Liver (tissue), 9 donors: ENCODE data around the gene DNAAF1. TPM values are rescaled to one million over a fixed set of nuclear protein-coding genes. Genes with fewer than 3 reads are reported as not detected.

Experiments
- DNase-seq: peaks from one replicate; pipeline ENCODE4 v3.0.0-alpha.2; 2017; ENCODE audit warnings: low spot score
- H3K27ac ChIP-seq, 2 donors: one replicate each; pipeline ENCODE4 v1.7.0; 2013; ENCODE audit warnings: inconsistent platforms in 2 of 2, low read length in 2 of 2, control low read depth in 1 of 2, low read depth in 1 of 2, mild to moderate bottlenecking in 1 of 2
- H3K27me3 ChIP-seq, 4 donors: one replicate each; pipeline versions ENCODE4 v1.6.1 to v1.7.0; 2013; ENCODE audit warnings: low read length in 3 of 4, inconsistent platforms in 1 of 4, mild to moderate bottlenecking in 1 of 4, moderate library complexity in 1 of 4; ENCODE audit not compliant: control insufficient read depth in 4 of 4, insufficient read depth in 4 of 4
- H3K36me3 ChIP-seq, 4 donors: one replicate each; pipeline versions ENCODE4 v1.6.1 to v1.7.0; 2013; ENCODE audit warnings: low read length in 3 of 4, mild to moderate bottlenecking in 3 of 4, low read depth in 1 of 4, moderate library complexity in 1 of 4; ENCODE audit not compliant: control insufficient read depth in 4 of 4, insufficient read depth in 3 of 4
- H3K4me1 ChIP-seq, 4 donors: one replicate each; pipeline versions ENCODE4 v1.6.1 to v1.7.0; 2013; ENCODE audit warnings: low read length in 3 of 4, mild to moderate bottlenecking in 3 of 4, moderate library complexity in 1 of 4; ENCODE audit not compliant: control insufficient read depth in 4 of 4, insufficient read depth in 4 of 4
- H3K4me3 ChIP-seq, 3 donors: one replicate each; pipeline versions ENCODE4 v1.6.1 to v1.7.0; 2013; ENCODE audit warnings: low read length in 3 of 3, control low read depth in 1 of 3, low read depth in 1 of 3, mild to moderate bottlenecking in 1 of 3
- H3K9ac ChIP-seq, 2 donors: one replicate each; pipeline ENCODE4 v1.7.0; 2013; ENCODE audit warnings: low read length in 2 of 2, mild to moderate bottlenecking in 2 of 2, moderate library complexity in 2 of 2, control low read depth in 1 of 2, low read depth in 1 of 2
- H3K9me3 ChIP-seq, 4 donors: one replicate each; pipeline versions ENCODE4 v1.6.1 to v1.7.0; 2013; ENCODE audit warnings: low read length in 3 of 4; ENCODE audit not compliant: control insufficient read depth in 4 of 4
- ATF3 ChIP-seq: IDR thresholded peaks from 2 replicates; pipeline ENCODE4 v1.6.1; 2016; ENCODE audit warnings: antibody characterized with exemption
- EGR1 ChIP-seq, 2 donors: IDR thresholded peaks; 2 replicates each; pipeline ENCODE4 v1.6.1; 2016 to 2018; ENCODE audit warnings: antibody characterized with exemption in 2 of 2, low read depth in 2 of 2
- FOXA1 ChIP-seq: IDR thresholded peaks from 2 replicates; pipeline ENCODE4 v1.6.1; 2016; ENCODE audit warnings: antibody characterized with exemption
- FOXA2 ChIP-seq: IDR thresholded peaks from 2 replicates; pipeline ENCODE4 v1.6.1; 2016; ENCODE audit warnings: antibody characterized with exemption
- GABPA ChIP-seq, 2 donors: IDR thresholded peaks in 1 of 2; conservative IDR thresholded peaks in 1 of 2; 2 replicates each; pipeline ENCODE4 v1.6.1; 2016; ENCODE audit warnings: antibody characterized with exemption in 2 of 2, mild to moderate bottlenecking in 1 of 2, moderate library complexity in 1 of 2
- HNF4A ChIP-seq, 2 donors: conservative IDR thresholded peaks; 2 replicates each; pipeline ENCODE4 v1.6.1; 2016; ENCODE audit warnings: antibody characterized with exemption in 2 of 2, mild to moderate bottlenecking in 2 of 2
- HNF4G ChIP-seq: IDR thresholded peaks from 2 replicates; pipeline ENCODE4 v1.6.1; 2016; ENCODE audit warnings: antibody characterized with exemption
- JUND ChIP-seq, 2 donors: IDR thresholded peaks; 2 replicates each; pipeline ENCODE4 v1.6.1; 2016; ENCODE audit warnings: antibody characterized with exemption in 2 of 2
- MAX ChIP-seq: IDR thresholded peaks from 2 replicates; pipeline ENCODE4 v1.6.1; 2016; ENCODE audit warnings: antibody characterized with exemption
- NR2F2 ChIP-seq: IDR thresholded peaks from 2 replicates; pipeline ENCODE4 v1.6.1; 2016; ENCODE audit warnings: antibody characterized with exemption
- RAD21 ChIP-seq, 2 donors: IDR thresholded peaks; 2 replicates each; pipeline ENCODE4 v1.6.1; 2016; ENCODE audit warnings: antibody characterized with exemption in 2 of 2, mild to moderate bottlenecking in 2 of 2
- REST ChIP-seq: IDR thresholded peaks from 2 replicates; pipeline ENCODE4 v1.6.1; 2016; ENCODE audit warnings: antibody characterized with exemption, mild to moderate bottlenecking
- RXRA ChIP-seq, 2 donors: IDR thresholded peaks; 2 replicates each; pipeline ENCODE4 v1.6.1; 2017 to 2018; ENCODE audit warnings: antibody characterized with exemption in 2 of 2, mild to moderate bottlenecking in 1 of 2
- SP1 ChIP-seq: IDR thresholded peaks from 2 replicates; pipeline ENCODE4 v1.6.1; 2018; ENCODE audit warnings: antibody characterized with exemption, mild to moderate bottlenecking
- TAF1 ChIP-seq: conservative IDR thresholded peaks from 2 replicates; pipeline ENCODE4 v1.6.1; 2016; ENCODE audit warnings: antibody characterized with exemption, mild to moderate bottlenecking
- YY1 ChIP-seq: IDR thresholded peaks from 2 replicates; pipeline ENCODE4 v1.6.1; 2016; ENCODE audit warnings: antibody characterized with exemption, mild to moderate bottlenecking
- ZBTB33 ChIP-seq: IDR thresholded peaks from 2 replicates; pipeline ENCODE4 v1.6.1; 2016; ENCODE audit warnings: antibody characterized with exemption
- WGBS: extraction: QIAGEN DNeasy Blood & Tissue Kit; methylation state at CpG from one replicate; pipeline ENCODE4 v1.1.7; 2013; 5-methylcytosine and 5-hydroxymethylcytosine counted together
- polyA plus RNA-seq, 2 donors: library from polyadenylated mRNA; stranded (reverse) in 1 of 2; unstranded in 1 of 2; fragments of 200-250 nt in 1 of 2; fragments of >200 nt in 1 of 2; fragmentation: Nextera tagmentation in 1 of 2; extraction: Ambion mirVana in 1 of 2; gene quantifications; one replicate each; pipeline versions ENCODE4 v1.2.1 to v1.2.3, GENCODE V29; 2013 to 2015
- total RNA-seq, 2 donors: library from RNA; depleted of rRNA; stranded (reverse); fragments of >200 nt; gene quantifications; one replicate each; pipeline ENCODE4 v1.2.3, GENCODE V29; 2014
- TF ChIP-seq, protein P1 (sequence below): fragments of 150-350 bp; IDR thresholded peaks from 2 replicates; pipeline ENCODE4 v1.5.1; 2017; ENCODE audit warnings: improper control_type of control experiment, low read depth, low read length; ENCODE audit not compliant: missing input control
- donor health status: healthy.
- donor health status: healthy.
- donor health status: healthy.
- donor health status: healthy.
- donor health status: healthy.

Gene DNAAF1
- total and polyA plus RNA-seq, 4 donors = under 0.01 to 0.08 (median 0.06) TPM; not detected in 1

DNA sequence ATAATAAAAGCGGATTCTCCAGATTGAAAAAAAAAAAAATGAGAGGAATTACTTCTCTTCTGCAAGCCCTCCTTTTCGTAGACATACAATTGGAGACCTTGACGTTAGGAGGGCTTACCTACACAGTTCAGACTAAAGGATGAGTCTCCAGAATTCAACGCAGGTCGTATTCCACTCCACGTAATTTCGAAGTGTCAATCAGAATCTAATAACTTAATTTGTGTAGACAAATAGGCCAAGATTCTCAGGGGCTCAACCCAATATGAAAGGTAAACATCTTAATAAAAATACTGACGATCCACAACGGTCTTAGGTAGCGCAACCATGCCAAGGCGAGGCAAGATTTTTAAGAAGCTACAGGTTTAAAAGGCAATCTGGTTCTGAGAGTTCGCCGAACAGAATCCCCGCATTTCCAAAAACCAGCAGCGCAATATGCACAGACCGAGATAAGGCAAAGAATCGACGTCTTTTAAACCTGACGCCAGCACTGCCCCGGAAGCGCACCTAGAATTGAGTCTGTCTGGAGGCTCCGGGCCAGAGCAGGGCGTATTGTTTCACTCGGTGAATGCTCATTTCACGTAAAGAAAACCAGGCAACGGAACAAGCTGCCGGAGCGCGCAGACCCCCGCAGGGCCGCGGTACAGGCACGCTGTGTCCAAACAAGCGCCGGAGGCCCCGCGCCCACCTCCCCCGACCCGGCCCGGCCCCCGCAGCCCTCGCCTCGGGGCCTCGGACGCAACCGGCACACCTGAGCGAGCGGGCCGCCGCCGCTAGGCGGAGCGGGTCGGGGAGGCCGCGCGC lies 29.0 kb upstream of the DNAAF1 start:
- DNase-seq = no peak
- peaks cover 8 to 18% (median 13%) of the 10 kb centered on the region in 4 donors for H3K4me1 ChIP-seq
- 2% methylated on average over 57 of the region's 57 CpGs for WGBS

GRCh38 chr16:84116720-84117493 lies 28.2 kb upstream of the DNAAF1 start, which contains the start of gene MBTPS1:
MBTPS1 (minus strand) TSS chr16:84116942; CDS start chr16:84101783, 15,159 bp downstream.
- H3K9ac ChIP-seq = peak within 1 kb of the TSS; percentile 68 to 85
- peak within 1 kb of the TSS; percentile 94 to 100 (median 94) for H3K4me3 ChIP-seq
- no peaks in the 10 kb centered on the region for H3K27me3 ChIP-seq
- peak; percentile 98 for TF ChIP-seq ZBTB33
- no peak for TF ChIP-seq ATF3
- TF ChIP-seq GABPA (IDR thresholded peaks at IDR 0.05 in 1 of 2, conservative IDR thresholded peaks at IDR 0.05 in 1 of 2) = peak in 1 of 2 donors; percentile 53
- no peak for TF ChIP-seq FOXA1
- TF ChIP-seq SP1 = peak; percentile 43
- TF ChIP-seq, protein P1, sequence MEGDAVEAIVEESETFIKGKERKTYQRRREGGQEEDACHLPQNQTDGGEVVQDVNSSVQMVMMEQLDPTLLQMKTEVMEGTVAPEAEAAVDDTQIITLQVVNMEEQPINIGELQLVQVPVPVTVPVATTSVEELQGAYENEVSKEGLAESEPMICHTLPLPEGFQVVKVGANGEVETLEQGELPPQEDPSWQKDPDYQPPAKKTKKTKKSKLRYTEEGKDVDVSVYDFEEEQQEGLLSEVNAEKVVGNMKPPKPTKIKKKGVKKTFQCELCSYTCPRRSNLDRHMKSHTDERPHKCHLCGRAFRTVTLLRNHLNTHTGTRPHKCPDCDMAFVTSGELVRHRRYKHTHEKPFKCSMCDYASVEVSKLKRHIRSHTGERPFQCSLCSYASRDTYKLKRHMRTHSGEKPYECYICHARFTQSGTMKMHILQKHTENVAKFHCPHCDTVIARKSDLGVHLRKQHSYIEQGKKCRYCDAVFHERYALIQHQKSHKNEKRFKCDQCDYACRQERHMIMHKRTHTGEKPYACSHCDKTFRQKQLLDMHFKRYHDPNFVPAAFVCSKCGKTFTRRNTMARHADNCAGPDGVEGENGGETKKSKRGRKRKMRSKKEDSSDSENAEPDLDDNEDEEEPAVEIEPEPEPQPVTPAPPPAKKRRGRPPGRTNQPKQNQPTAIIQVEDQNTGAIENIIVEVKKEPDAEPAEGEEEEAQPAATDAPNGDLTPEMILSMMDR = no peak
- no peak for TF ChIP-seq HNF4A (conservative IDR thresholded peaks at IDR 0.05)
- TF ChIP-seq MAX = peak; percentile 8
- no peak for TF ChIP-seq JUND (IDR thresholded peaks at IDR 0.05)
- TF ChIP-seq YY1 = peak; percentile 46
- no peak for TF ChIP-seq TAF1
- no peak for TF ChIP-seq RAD21 (IDR thresholded peaks at IDR 0.05)
- TF ChIP-seq EGR1 (IDR thresholded peaks at IDR 0.05; ENCODE audit: low read depth in 2 of 2) = no peak
- peak; percentile 48 for TF ChIP-seq REST
- TF ChIP-seq HNF4G = no peak
- no peak for TF ChIP-seq RXRA (IDR thresholded peaks at IDR 0.05)
- peak; percentile 72 for TF ChIP-seq NR2F2
- TF ChIP-seq FOXA2 = no peak
- peak within 1 kb of the TSS; percentile 81 to 82 for H3K27ac ChIP-seq
- H3K9me3 ChIP-seq = no peaks in the 10 kb centered on the region
- DNase-seq = peak; percentile 97
- H3K36me3 ChIP-seq = no peaks in the 10 kb centered on the region
- under 1% methylated on average over 94 of the region's 94 CpGs for WGBS
- peaks cover 8 to 18% (median 13%) of the 10 kb centered on the region in 4 donors for H3K4me1 ChIP-seq

More for the DNA sequence above, 29.0 kb upstream of the DNAAF1 start:
- H3K4me3 ChIP-seq = peak overlapping the region; percentile 74 to 100 (median 94)
- no peaks in the 10 kb centered on the region for H3K36me3 ChIP-seq
- TF ChIP-seq MAX (peak; percentile 4), JUND (IDR thresholded peaks at IDR 0.05) (no peak)
- H3K27ac ChIP-seq = peak overlapping the region; percentile 81 to 82
- no peaks in the 10 kb centered on the region for H3K9me3 ChIP-seq
- peak overlapping the region; percentile 68 to 85 for H3K9ac ChIP-seq
- H3K27me3 ChIP-seq = no peaks in the 10 kb centered on the region
